Melanocyte of skin (primary cell): Measurements from ENCODE around the gene SPR. TPM values are rescaled to one million over a fixed set of nuclear protein-coding genes. Genes with fewer than 3 reads are reported as not detected.

ENCODE experiments used
- total RNA-seq, 2 donors: library from RNA; depleted of rRNA; stranded (reverse); fragments of >200 nt; gene quantifications; 2 replicates each; pipeline ENCODE4 v1.2.3, GENCODE V29; 2012

Gene SPR
- total RNA-seq: 10 to 100 TPM; 29.6 to 47.0 TPM

DNA sequence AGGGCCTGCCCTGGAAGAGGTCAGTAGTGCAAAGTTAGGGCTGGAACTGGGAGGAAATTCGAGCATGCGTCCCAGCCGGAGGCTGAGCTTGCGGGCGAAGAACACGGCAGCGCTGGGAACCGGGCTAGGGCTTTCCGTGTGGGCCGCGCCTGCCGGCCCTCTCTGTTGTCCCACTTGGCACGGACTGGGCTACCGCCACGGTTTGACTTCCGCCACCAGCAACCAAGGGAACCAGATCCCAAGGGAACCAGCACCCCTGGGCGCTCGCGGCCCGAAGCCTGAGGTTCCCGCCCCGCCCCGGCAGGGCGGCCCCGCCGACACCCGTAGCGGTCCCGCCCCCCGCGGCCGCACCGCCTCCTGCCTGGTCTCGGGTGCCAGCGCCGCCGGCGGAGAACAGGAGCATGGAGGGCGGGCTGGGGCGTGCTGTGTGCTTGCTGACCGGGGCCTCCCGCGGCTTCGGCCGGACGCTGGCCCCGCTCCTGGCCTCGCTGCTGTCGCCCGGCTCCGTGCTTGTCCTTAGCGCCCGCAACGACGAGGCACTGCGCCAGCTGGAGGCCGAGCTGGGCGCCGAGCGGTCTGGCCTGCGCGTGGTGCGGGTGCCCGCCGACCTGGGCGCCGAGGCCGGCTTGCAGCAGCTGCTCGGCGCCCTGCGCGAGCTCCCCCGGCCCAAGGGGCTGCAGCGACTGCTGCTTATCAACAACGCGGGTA, at the start of gene SPR:
SPR (plus strand) TSS at position 377 of the 708 bp plus-strand sequence; CDS start at position 402, 25 bp downstream.

GRCh38 chr2:72917138-72917876, 30.1 kb downstream of the SPR start, which contains the start of gene EMX1:
TSS of gene EMX1 (plus strand) at chr2:72917519. CDS start at chr2:72917853, 334 bp downstream.

Other genes with a start within 250 kb of the SPR start
- gene EXOC6B, start 61.4 kb upstream of the SPR start, total RNA-seq: 10 to 100 TPM; 13.7 to 15.1 TPM
- gene EMX1, start 30.1 kb downstream of the SPR start, total RNA-seq: not detected
- 10 to 100 TPM in 1 of 2 donors, 1 to 10 TPM in 1; 10.0 to 14.1 TPM for gene SFXN5, start 184.3 kb downstream of the SPR start, total RNA-seq
- 10 to 100 TPM; 15.7 to 22.0 TPM for gene RAB11FIP5, start 225.5 kb downstream of the SPR start, total RNA-seq